Stomach smooth muscle (tissue), 2 donors: ENCODE data around the gene RBM4B.

Experiments
- H3K27ac ChIP-seq: one replicate; pipeline ENCODE4 v1.7.0; 2013; ENCODE audit warnings: mild to moderate bottlenecking, low read length, inconsistent platforms
- H3K27me3 ChIP-seq, 2 donors: one replicate each; pipeline ENCODE4 v1.7.0; 2013; ENCODE audit warnings: low read length in 2 of 2; ENCODE audit not compliant: insufficient read depth in 2 of 2, control insufficient read depth in 1 of 2
- H3K36me3 ChIP-seq, 2 donors: one replicate each; pipeline ENCODE4 v1.7.0; 2013; ENCODE audit warnings: low read length in 2 of 2; ENCODE audit not compliant: control insufficient read depth in 2 of 2, insufficient read depth in 2 of 2
- H3K4me1 ChIP-seq: one replicate; pipeline ENCODE4 v1.7.0; 2013; ENCODE audit warnings: low read length; ENCODE audit not compliant: control insufficient read depth, insufficient read depth
- H3K4me3 ChIP-seq, 2 donors: one replicate each; pipeline ENCODE4 v1.7.0; 2013; ENCODE audit warnings: low read length in 2 of 2
- H3K9ac ChIP-seq, 2 donors: one replicate each; pipeline ENCODE4 v1.7.0; 2013; ENCODE audit warnings: low read length in 2 of 2, mild to moderate bottlenecking in 1 of 2
- H3K9me3 ChIP-seq, 2 donors: one replicate each; pipeline ENCODE4 v1.7.0; 2013; ENCODE audit warnings: low read length in 2 of 2; ENCODE audit not compliant: control insufficient read depth in 2 of 2
- donor health status: healthy.
- donor health status: Pancreatic carcinoma.

RBM4B gene

DNA sequence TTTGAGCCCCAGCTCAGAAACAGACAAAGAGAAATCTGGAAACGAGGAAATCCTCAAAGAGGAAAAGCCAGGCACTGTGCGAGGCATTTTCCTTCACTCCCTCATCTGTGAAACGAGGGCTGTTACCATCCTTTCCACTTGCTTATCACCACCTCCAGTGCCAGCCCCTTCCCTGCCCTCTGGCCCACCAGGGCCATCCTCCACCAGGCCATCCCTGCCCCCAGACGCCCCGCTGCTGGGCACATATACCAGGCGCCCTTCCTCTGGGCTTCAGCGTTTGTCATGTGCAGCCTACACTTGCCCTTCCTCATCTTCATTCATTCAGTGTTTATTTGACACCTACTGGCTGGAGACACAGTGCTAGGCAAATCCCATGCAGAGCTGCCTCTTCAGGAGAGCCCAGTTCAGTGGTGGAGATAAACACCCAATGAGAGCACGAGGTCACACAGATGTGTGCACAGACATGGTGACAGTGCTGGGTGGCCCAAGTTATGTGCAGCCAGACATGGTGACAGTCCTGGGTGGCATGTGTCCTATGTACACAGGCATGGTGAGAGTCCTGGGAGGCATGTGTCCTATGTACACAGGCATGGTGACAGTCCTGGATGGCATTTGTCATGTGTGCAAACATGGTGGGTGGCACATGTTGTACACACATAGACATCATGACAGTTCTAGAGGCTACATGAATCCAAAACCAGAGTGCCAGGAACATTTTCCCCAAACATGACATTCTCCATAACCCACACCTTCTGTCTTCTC, 41.6 kb upstream of the RBM4B start:
- Histone ChIP-seq H3K4me3 (no peak overlapping the region), H3K27ac (no peak overlapping the region), H3K4me1 (no peaks in the 10 kb centered on the region), H3K9ac (no peak overlapping the region), H3K36me3 (no peaks in the 10 kb centered on the region), H3K9me3 (no peaks in the 10 kb centered on the region), H3K27me3 (peaks cover 0 to 5% of the 10 kb centered on the region in 2 donors)

- Histone ChIP-seq H3K9ac (no peak overlapping the region), H3K36me3 (no peaks in the 10 kb centered on the region), H3K27ac (no peak overlapping the region), H3K27me3 (peaks cover 0 to 5% of the 10 kb centered on the region in 2 donors), H3K4me3 (no peak overlapping the region), H3K9me3 (no peaks in the 10 kb centered on the region), H3K4me1 (no peaks in the 10 kb centered on the region)
These were observed 40.8 kb upstream of the RBM4B start for GRCh38 chr11:66718320-66718971.

DNA sequence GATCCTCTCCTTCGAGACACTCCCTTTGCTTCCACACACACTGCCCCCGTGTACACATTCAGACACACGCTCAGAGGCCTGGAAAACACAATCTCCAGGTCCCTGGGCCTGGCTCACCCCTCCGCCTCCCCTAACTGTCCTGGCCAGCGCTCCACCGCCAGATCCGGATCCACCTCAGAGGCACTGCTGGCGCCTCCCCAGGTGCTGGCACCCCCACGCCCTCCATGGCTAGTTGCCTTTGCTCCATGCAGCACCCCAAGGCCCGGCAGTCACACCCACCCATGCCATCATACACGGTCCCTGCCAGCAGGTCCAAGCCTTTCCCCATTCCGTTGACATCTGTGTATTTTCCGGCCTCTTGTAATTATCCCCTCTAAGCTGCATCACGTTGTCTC, 40.2 kb upstream of the RBM4B start:
- Histone ChIP-seq H3K27me3 (peaks cover 0 to 5% of the 10 kb centered on the region in 2 donors), H3K36me3 (no peaks in the 10 kb centered on the region), H3K4me1 (no peaks in the 10 kb centered on the region), H3K9me3 (no peaks in the 10 kb centered on the region), H3K9ac (no peak overlapping the region), H3K27ac (no peak overlapping the region), H3K4me3 (no peak overlapping the region)

DNA sequence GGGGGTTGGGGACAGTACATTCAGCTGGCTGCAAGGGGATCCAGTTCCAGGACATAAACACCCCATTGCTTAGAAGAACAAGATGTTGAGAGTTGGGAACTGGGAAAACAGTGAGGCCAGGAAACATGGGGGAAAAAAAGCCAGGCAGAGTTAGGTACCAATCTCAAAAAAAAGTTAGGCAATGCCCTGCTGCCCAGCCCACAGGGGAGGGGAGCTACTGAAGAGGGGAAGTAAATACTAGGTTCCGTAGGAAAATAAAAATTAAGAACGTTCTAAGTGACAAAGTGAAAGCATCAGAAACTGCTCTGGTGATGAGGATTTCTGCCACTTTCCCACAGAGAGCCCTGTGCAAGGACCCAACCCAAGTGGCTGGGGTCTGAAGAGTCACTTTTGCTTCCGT, 39.3 kb upstream of the RBM4B start:
- H3K9me3 ChIP-seq: no peaks in the 10 kb centered on the region
- peaks cover 0 to 5% of the 10 kb centered on the region in 2 donors for H3K27me3 ChIP-seq
- H3K27ac ChIP-seq: no peak overlapping the region
- H3K4me1 ChIP-seq: no peaks in the 10 kb centered on the region
- H3K36me3 ChIP-seq: no peaks in the 10 kb centered on the region
- no peak overlapping the region for H3K9ac ChIP-seq
- H3K4me3 ChIP-seq: no peak overlapping the region

DNA sequence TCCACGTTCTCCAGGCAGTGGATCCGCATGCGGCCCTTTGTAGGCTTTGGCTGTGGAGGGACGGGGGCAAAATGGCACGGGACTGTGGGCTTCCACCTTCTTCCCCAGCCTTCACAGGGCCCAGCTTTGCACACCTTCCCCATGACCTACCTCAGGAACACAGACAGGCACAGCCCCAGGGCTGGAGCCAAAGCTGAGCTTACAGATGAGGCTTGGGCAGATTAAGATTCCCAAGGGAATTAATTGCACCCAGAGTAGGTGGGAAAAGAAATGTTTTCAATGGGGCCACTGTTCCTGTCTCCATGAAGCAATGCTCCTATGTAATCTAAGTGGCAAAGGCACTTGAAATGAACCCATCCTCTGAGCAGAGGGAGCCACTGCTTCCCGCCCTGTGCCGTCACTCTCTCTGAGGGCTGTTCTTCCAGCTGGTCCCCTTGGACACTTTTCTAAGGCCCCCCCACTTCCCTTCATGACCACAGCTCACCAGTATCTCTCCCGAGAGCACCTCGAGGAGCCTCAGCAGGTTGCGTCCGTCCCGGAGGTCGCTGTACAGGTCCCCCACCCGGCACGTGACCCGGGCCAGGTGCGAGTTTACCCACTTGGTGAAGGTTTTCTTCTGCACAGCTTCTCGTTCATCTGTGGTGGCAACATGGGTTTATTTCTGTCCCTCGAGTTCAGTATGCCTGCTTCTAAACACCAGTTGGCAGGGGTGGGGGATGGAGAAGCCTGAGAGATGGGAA, 37.8 kb upstream of the RBM4B start:
- H3K4me3 ChIP-seq: no peak overlapping the region
- H3K27me3 ChIP-seq: peaks cover 0 to 5% of the 10 kb centered on the region in 2 donors
- no peaks in the 10 kb centered on the region for H3K36me3 ChIP-seq
- H3K9ac ChIP-seq: no peak overlapping the region
- H3K27ac ChIP-seq: no peak overlapping the region
- H3K4me1 ChIP-seq: no peaks in the 10 kb centered on the region
- no peaks in the 10 kb centered on the region for H3K9me3 ChIP-seq

- no peaks in the 10 kb centered on the region for H3K4me1 ChIP-seq
- H3K9me3 ChIP-seq: no peaks in the 10 kb centered on the region
- peaks cover 0 to 2% of the 10 kb centered on the region in 2 donors for H3K27me3 ChIP-seq
- H3K9ac ChIP-seq: no peak overlapping the region
- H3K27ac ChIP-seq: no peak overlapping the region
- H3K4me3 ChIP-seq: no peak overlapping the region
- no peaks in the 10 kb centered on the region for H3K36me3 ChIP-seq
These were observed 36.2 kb upstream of the RBM4B start for GRCh38 chr11:66713746-66714480.

GRCh38 chr11:66710384-66710930, 32.8 kb upstream of the RBM4B start:
- Histone ChIP-seq H3K9me3 (no peaks in the 10 kb centered on the region), H3K27me3 (no peaks in the 10 kb centered on the region), H3K36me3 (no peaks in the 10 kb centered on the region), H3K27ac (no peak overlapping the region), H3K4me1 (no peaks in the 10 kb centered on the region), H3K4me3 (no peak overlapping the region), H3K9ac (no peak overlapping the region)

- Histone ChIP-seq H3K9me3 (no peaks in the 10 kb centered on the region), H3K27ac (no peak overlapping the region), H3K27me3 (no peaks in the 10 kb centered on the region), H3K36me3 (no peaks in the 10 kb centered on the region), H3K4me3 (no peak overlapping the region), H3K4me1 (no peaks in the 10 kb centered on the region), H3K9ac (no peak overlapping the region)
These were observed 31.0 kb upstream of the RBM4B start for GRCh38 chr11:66708701-66709100.

GRCh38 chr11:66708094-66708493, 30.4 kb upstream of the RBM4B start:
- Histone ChIP-seq H3K4me1 (no peaks in the 10 kb centered on the region), H3K27ac (no peak overlapping the region), H3K9me3 (no peaks in the 10 kb centered on the region), H3K27me3 (no peaks in the 10 kb centered on the region), H3K9ac (no peak overlapping the region), H3K36me3 (no peaks in the 10 kb centered on the region), H3K4me3 (no peak overlapping the region)

GRCh38 chr11:66707486-66707885, 29.8 kb upstream of the RBM4B start:
- H3K9ac ChIP-seq: no peak overlapping the region
- no peak overlapping the region for H3K27ac ChIP-seq
- no peaks in the 10 kb centered on the region for H3K9me3 ChIP-seq
- no peaks in the 10 kb centered on the region for H3K4me1 ChIP-seq
- H3K4me3 ChIP-seq: no peak overlapping the region
- H3K27me3 ChIP-seq: no peaks in the 10 kb centered on the region
- H3K36me3 ChIP-seq: no peaks in the 10 kb centered on the region
